Gastroesophageal sphincter (tissue), 4 donors: ENCODE data around the gene ALDH1L1. TPM values are rescaled to one million over a fixed set of nuclear protein-coding genes. Genes with fewer than 3 reads are reported as not detected.

Experiments used
- ATAC-seq: fragments of 150-250 bp; one replicate; pipeline ENCODE4 v1.9.1; 2016; ENCODE audit warnings: mild to moderate bottlenecking, moderate library complexity
- H3K27ac ChIP-seq, 4 donors: fragments of 200-600 bp; sonication (generic) in 3 of 4; 1 replicate in 3 of 4; 2 replicates in 1 of 4; pipeline ENCODE4 v1.5.1; 2016 to 2019
- H3K27me3 ChIP-seq: fragments of 200-600 bp; sonication (generic); one replicate; pipeline ENCODE4 v1.5.1; 2019
- H3K36me3 ChIP-seq, 2 donors: fragments of 200-600 bp; sonication (generic); one replicate each; pipeline ENCODE4 v1.5.1; 2019; ENCODE audit warnings: control low read depth in 1 of 2
- H3K4me1 ChIP-seq, 3 donors: fragments of 200-600 bp; sonication (generic); 1 replicate in 2 of 3; 2 replicates in 1 of 3; pipeline ENCODE4 v1.5.1; 2016 to 2019; ENCODE audit warnings: control low read depth in 2 of 3
- H3K4me3 ChIP-seq, 2 donors: fragments of 200-600 bp; sonication (generic); one replicate each; pipeline ENCODE4 v1.5.1; 2019; ENCODE audit warnings: mild to moderate bottlenecking in 1 of 2, moderate library complexity in 1 of 2
- H3K9me3 ChIP-seq, 3 donors: fragments of 200-600 bp; sonication (generic); one replicate each; pipeline ENCODE4 v1.5.1; 2017 to 2019; ENCODE audit warnings: control low read depth in 2 of 3
- EP300 ChIP-seq: sonication (generic); formaldehyde crosslinking; IDR thresholded peaks from one replicate; pipeline ENCODE4 v1.6.1; 2017; ENCODE audit warnings: antibody characterized with exemption, mild to moderate bottlenecking
- POLR2A ChIP-seq, 2 donors: fragments of 450-650 bp; IDR thresholded peaks; one replicate each; pipeline ENCODE4 v1.6.1; 2017; ENCODE audit warnings: antibody characterized with exemption in 2 of 2, mild to moderate bottlenecking in 2 of 2, moderate library complexity in 1 of 2
- POLR2AphosphoS5 ChIP-seq: sonication (generic); formaldehyde crosslinking; IDR thresholded peaks from one replicate; pipeline ENCODE4 v1.6.1; 2017; ENCODE audit warnings: antibody characterized with exemption
- WGBS, 2 donors: methylation state at CpG; one replicate each; pipeline ENCODE4 v1.1.5; 2018; ENCODE audit warnings: low coverage in 1 of 2; 5-methylcytosine and 5-hydroxymethylcytosine counted together
- total RNA-seq, 4 donors: library from RNA; depleted of rRNA; stranded (reverse); fragments of >200 nt; gene quantifications; one replicate each; pipeline ENCODE4 v1.1.0, GENCODE V29; 2016
- TF ChIP-seq, protein P1 (sequence below), 4 experiments: fragments of 200-600 bp in 2 of 4; fragments of 450-650 bp in 2 of 4; sonication (generic) in 1 of 4; IDR thresholded peaks; one replicate each; pipeline ENCODE4 v1.5.1; 2017 to 2019; ENCODE audit warnings: antibody characterized with exemption in 4 of 4, mild to moderate bottlenecking in 2 of 4, moderate library complexity in 2 of 4

ALDH1L1 gene
- total RNA-seq, 4 donors from 2014 or later = 16.3 to 67.9 (median 38.7) TPM

DNA sequence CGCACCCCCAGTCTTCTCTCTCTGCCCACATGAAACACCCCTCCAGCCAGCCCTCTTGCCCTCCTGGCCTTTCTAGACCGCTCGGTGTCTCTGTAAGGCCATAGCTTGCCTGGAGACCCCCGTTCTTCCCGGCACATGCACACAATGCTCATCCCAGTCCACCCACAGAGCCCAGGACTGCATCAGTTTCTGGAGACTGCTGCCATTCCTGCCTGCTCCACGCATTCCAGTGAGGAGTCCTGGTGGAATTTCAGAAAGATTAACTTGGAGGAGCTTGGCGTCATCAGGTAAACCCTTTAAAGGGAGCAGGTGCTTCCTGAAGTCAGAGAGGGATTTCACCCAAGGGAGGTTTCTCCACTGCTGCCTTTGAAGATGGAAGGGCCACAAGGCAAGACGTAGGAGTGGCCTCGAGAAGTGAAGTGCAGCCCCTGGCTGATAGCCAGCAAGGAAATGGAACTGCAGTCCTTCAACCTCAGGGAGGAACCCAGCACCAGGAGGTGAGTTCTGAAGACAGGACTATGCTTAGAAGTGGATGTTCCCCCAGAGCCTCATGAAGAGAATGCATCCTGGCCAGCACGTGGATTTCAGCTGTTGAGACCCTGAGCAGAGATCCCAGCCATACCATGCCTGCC lies 115.6 kb downstream of the ALDH1L1 start:
- WGBS, 2 donors = 45 to 83% methylated on average over 4 to 5 of the region's 10 CpGs
- no peak for ATAC-seq
- no peak for TF ChIP-seq EP300
- no peak for TF ChIP-seq POLR2AphosphoS5
- TF ChIP-seq, protein P1, sequence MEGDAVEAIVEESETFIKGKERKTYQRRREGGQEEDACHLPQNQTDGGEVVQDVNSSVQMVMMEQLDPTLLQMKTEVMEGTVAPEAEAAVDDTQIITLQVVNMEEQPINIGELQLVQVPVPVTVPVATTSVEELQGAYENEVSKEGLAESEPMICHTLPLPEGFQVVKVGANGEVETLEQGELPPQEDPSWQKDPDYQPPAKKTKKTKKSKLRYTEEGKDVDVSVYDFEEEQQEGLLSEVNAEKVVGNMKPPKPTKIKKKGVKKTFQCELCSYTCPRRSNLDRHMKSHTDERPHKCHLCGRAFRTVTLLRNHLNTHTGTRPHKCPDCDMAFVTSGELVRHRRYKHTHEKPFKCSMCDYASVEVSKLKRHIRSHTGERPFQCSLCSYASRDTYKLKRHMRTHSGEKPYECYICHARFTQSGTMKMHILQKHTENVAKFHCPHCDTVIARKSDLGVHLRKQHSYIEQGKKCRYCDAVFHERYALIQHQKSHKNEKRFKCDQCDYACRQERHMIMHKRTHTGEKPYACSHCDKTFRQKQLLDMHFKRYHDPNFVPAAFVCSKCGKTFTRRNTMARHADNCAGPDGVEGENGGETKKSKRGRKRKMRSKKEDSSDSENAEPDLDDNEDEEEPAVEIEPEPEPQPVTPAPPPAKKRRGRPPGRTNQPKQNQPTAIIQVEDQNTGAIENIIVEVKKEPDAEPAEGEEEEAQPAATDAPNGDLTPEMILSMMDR (IDR thresholded peaks at IDR 0.05) = no peak
- TF ChIP-seq POLR2A (IDR thresholded peaks at IDR 0.05) = no peak

DNA sequence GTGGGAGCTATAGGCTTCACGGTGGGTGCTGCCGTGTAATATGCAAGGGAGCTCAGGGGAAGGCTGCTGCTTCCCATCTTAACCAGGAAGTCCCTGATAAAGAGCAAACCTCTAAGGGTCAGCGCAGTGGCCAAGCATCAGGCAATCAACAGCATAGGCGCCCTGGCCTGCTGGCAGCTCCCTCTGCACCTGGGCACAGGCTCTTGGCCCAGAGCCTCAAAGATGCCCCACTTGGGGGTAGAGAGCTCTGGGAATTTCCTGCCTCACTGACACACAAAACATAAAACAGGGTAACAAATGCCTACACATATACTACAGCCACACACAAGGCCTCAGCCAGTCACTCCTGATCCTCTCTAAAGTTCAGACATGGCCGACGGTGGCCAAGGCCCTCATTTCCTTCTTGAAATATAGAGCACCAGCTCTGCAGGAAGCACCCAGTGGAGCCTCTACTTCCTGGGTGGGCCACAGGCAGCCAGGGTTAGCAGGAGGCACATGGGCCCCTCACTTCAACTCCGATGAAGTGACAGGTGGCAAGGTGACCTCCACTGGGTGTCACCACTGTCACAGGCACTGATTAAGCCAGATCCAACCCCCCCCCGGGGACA lies 116.9 kb downstream of the ALDH1L1 start:
- no peak for ATAC-seq
- 100% methylated on average over 1 of the region's 8 CpGs; no CpG with 5 or more reads in 1 of the 2 donors for WGBS, 2 donors
- H3K4me3 ChIP-seq = no peak overlapping the region
- TF ChIP-seq POLR2AphosphoS5 (no peak), EP300 (no peak), POLR2A (IDR thresholded peaks at IDR 0.05) (no peak)
- TF ChIP-seq, protein P1 (IDR thresholded peaks at IDR 0.05) = no peak
- no peak overlapping the region for H3K27ac ChIP-seq
- H3K4me1 ChIP-seq = no peaks in the 10 kb centered on the region
- H3K36me3 ChIP-seq = peaks cover 0 to 69% of the 10 kb centered on the region in 2 donors
- no peaks in the 10 kb centered on the region for H3K9me3 ChIP-seq
- H3K27me3 ChIP-seq = no peaks in the 10 kb centered on the region

More for the DNA sequence above, 115.6 kb downstream of the ALDH1L1 start:
- Histone ChIP-seq H3K27me3 (no peaks in the 10 kb centered on the region), H3K9me3 (no peaks in the 10 kb centered on the region), H3K4me1 (no peaks in the 10 kb centered on the region), H3K36me3 (peaks cover 0 to 64% of the 10 kb centered on the region in 2 donors), H3K4me3 (no peak overlapping the region), H3K27ac (no peak overlapping the region)

DNA sequence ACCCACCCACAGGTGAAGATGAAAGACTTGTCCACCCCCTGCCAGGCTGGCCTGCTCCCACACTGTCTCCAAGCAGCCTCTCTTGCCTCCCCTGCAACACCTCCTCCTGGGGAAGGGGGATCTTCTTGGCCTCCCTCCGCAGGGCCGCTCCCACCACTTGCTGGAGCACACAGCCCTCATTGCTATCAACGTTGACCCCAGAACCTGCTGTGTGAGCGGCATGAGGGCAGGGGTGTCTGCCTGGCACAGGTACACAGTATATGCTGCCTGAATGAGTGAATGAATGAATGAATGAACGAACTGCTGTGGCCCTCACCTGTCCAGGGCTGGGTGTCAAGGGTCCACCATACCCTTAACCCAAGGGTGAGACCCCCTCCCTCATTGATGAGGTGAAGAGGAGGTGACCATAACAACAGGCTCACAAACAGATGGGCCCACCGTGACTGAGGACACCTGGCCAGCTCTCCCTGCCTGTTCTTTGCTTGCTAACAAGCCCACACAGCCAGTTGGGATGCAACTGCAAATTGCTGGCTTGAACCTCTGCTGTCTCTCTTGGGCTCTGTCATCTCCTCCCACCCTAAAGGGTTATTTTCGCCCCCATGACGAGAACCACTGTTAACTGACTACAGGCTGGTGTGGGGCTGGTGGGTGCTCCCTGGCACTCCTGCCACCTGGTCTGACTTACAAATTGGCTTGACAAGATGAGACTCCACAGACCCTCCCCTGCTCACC lies 118.9 kb downstream of the ALDH1L1 start:
- no peak for TF ChIP-seq POLR2AphosphoS5
- no peak for TF ChIP-seq EP300
- no peak for TF ChIP-seq POLR2A (IDR thresholded peaks at IDR 0.05)
- TF ChIP-seq, protein P1 (IDR thresholded peaks at IDR 0.05) = no peak
- Histone ChIP-seq H3K27me3 (no peaks in the 10 kb centered on the region), H3K4me3 (no peak overlapping the region), H3K4me1 (peaks cover 0 to 8% (median 0%) of the 10 kb centered on the region in 3 donors), H3K36me3 (peaks cover 0 to 56% of the 10 kb centered on the region in 2 donors), H3K27ac (no peak overlapping the region), H3K9me3 (no peaks in the 10 kb centered on the region)
- no peak for ATAC-seq
- 80% methylated on average over 2 of the region's 8 CpGs; no CpG with 5 or more reads in 1 of the 2 donors for WGBS, 2 donors

DNA sequence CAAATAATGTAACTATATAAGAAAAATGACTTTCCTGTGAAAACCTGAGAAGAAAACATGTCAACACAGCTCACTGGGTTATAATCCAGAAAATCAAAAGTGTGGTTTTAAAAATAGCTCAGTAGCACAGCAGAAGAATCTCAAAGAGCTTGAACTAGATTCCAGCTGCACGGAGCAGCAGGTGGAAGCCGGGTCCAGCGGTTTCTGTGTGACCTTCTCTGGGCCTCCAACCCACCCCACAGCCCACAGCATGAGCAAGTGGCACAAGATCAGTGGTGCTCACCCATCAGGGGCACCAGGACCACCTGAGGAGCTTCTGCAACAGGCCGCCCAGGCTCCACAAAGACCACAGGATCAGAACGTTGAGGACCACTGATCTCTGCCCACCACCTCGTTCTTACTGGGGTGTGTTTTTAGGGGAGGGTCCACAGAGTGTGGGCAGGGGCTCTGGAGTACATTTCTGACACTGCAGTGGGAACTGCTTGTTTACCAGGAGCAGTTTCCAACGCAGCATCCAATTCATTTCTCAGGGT lies 119.7 kb downstream of the ALDH1L1 start:
- H3K36me3 ChIP-seq = peaks cover 0 to 58% of the 10 kb centered on the region in 2 donors
- H3K27ac ChIP-seq = no peak overlapping the region
- ATAC-seq = no peak
- TF ChIP-seq EP300 (no peak), POLR2AphosphoS5 (no peak), POLR2A (IDR thresholded peaks at IDR 0.05) (no peak)
- TF ChIP-seq, protein P1 (IDR thresholded peaks at IDR 0.05) = no peak
- no peaks in the 10 kb centered on the region for H3K9me3 ChIP-seq
- H3K27me3 ChIP-seq = no peaks in the 10 kb centered on the region
- no peak overlapping the region for H3K4me3 ChIP-seq
- H3K4me1 ChIP-seq = peaks cover 0 to 8% (median 0%) of the 10 kb centered on the region in 3 donors
- WGBS, 2 donors = 63 to 82% methylated on average over 2 to 6 of the region's 7 CpGs
